Cerebellar cortex (tissue), 1 donor: ENCODE measurements around the gene MFSD12.
"Not testable (repeated sequence)": the region's sequence is repeated elsewhere in the genome, so short reads cannot be mapped to it uniquely, and the experiment has no call there.

Experiments
- DNase-seq: peaks from one replicate; pipeline ENCODE4 v3.0.0-alpha.2; 2015; ENCODE audit warnings: low spot score

Gene MFSD12

GRCh38 chr19:3584036-3584802, 26.8 kb upstream of the MFSD12 start:
- not testable (repeated sequence) for DNase-seq

- DNase-seq = not testable (repeated sequence)
Observed at GRCh38 chr19:3581792-3582191, 24.4 kb upstream of the MFSD12 start.

GRCh38 chr19:3580156-3580934, 23.0 kb upstream of the MFSD12 start:
- DNase-seq = no peak

GRCh38 chr19:3578390-3578789, 21.0 kb upstream of the MFSD12 start:
- no peak for DNase-seq

GRCh38 chr19:3577723-3578344, 20.4 kb upstream of the MFSD12 start:
- no peak for DNase-seq

- DNase-seq = no peak
Observed at GRCh38 chr19:3576696-3577443, 19.5 kb upstream of the MFSD12 start.

GRCh38 chr19:3575949-3576673, 18.7 kb upstream of the MFSD12 start:
- no peak for DNase-seq

GRCh38 chr19:3575260-3575741, 17.9 kb upstream of the MFSD12 start:
- DNase-seq = peak; percentile 64

GRCh38 chr19:3573858-3574637, 16.7 kb upstream of the MFSD12 start:
- DNase-seq = peak; percentile 89

- no peak for DNase-seq
Observed at GRCh38 chr19:3573162-3573857, 15.9 kb upstream of the MFSD12 start.

GRCh38 chr19:3572855-3573161, 15.4 kb upstream of the MFSD12 start, which contains the start of gene HMG20B:
Gene HMG20B, plus strand, starts transcription at chr19:3572944. Its CDS starts 366 bp downstream, at chr19:3573310.
- no peak for DNase-seq

GRCh38 chr19:3572132-3572854, 14.9 kb upstream of the MFSD12 start:
- peak; percentile 99 for DNase-seq

- no peak for DNase-seq
Observed at GRCh38 chr19:3570606-3571011, 13.2 kb upstream of the MFSD12 start.

GRCh38 chr19:3570042-3570441, 12.7 kb upstream of the MFSD12 start:
- DNase-seq = not testable (repeated sequence)

GRCh38 chr19:3565139-3565538, 7.8 kb upstream of the MFSD12 start:
- DNase-seq = no peak

GRCh38 chr19:3563709-3564524, 6.5 kb upstream of the MFSD12 start:
- DNase-seq = no peak

- no peak for DNase-seq
Observed at GRCh38 chr19:3556978-3557460, 367 bp downstream of the MFSD12 start.

GRCh38 chr19:3556423-3556977, 886 bp downstream of the MFSD12 start:
- no peak for DNase-seq
